Stimulated activated CD4-positive, alpha-beta T cell treated with anti-CD3 and anti-CD28 coated beads, Interleukin-4, amount 100 ng/mL, for 48 hours (primary cell): ENCODE measurements around the gene KIF9.
"Not testable (repeated sequence)": the region's sequence is repeated elsewhere in the genome, so short reads cannot be mapped to it uniquely, and the experiment has no call there.

Source experiments
- DNase-seq, 2 donors: peaks; one replicate each; pipeline ENCODE4 v3.0.0-alpha.2; 2020; ENCODE audit warnings: low read depth in 2 of 2

KIF9 gene

DNA sequence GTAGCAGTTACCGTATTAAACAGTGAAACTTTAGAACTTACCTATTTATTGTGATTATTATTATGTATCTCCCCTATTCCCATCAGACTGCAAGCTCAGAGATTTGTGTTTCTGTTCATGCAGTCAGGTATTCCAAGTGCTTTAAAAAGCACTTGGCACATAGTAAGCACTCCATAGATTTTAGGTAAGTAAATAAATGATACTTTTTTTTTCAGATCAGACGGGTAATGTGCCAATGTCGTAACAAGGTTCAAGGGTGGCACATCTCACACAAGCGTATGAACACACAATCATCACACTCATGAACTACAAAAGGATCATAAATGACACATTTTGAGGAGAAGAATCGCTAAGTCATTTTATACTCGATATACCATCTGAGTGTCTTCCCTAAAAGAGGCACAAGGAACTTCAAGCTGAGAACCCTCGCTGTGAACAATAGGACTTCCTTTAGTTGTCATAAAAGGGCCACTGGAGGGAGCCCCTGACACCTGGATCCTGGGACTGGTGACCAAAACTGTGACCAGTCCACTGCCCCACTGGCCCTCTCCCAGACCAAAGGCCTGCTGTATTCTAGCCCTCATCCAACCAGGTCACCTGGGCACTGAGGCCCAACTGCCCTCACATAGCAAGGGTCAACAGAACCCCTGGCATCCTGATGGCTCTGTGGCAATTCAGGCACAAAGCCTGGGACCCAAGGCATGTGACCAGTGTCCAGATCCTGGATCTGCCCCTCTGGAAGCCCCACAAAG, 32.1 kb downstream of the KIF9 start:
- no peak for DNase-seq

DNA sequence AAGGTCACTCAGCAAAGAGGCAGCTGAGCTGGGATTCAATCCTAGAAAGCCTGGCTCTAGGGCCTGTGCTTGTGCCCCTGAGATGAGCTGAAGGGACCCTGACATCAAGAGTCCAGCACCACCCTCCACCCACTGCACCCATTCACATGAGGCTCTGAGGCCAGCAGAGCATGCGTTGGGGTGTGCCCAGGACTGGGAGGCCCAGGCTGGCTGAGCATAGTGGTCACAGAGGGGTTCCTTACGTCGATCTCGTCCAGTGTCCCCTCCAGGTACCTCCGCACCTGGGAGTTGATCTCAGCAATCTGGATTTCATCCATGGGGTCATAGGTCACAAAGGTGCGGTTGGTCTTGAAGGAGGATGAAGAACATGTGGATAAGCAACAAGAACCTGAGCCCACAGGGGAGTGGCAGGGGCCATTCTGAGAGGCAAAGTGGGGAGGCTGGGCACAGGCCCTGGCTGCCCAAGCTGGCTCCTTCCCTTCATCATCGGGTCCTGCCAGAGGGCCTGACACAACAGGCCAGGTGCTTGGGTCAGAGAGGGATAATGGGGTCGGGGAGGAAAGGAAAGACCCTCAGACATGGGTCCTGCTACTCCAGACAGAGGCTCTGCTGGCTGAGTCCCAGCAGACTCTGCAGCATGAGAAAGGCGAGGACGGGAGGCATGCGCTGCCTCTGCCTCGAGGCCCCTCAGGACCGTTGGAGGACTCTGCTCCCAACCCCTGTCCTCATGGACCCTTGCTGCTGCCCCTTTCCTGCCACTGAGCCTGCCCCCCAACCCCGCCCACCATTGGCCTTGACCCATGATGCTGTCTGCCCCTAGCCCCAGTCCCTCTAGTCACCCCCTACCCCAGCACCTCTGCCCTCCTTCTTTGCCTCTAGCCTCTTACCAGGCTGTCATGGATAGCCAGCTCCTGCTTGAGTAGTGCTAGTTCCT, 35.2 kb downstream of the KIF9 start:
- no peak for DNase-seq

DNA sequence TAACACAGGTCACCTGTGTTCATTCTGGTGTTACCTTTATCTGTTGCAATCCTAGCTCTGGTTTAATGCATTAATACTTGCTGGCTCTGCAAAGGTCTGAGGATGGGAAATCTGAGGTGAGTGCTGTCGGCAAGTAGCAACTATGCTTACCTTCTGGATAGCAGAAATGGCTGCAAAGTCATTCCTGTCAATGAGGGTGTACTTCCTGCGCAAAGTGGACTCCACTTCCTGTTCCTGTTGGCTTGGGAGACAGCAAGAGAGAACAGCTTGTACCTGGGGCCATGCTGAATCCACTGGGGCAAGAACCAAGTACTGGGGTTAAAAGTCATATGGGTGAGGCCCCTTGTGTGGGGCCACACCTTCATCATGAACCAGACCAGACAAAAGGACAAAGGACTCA, 37.3 kb downstream of the KIF9 start:
- no peak for DNase-seq

DNA sequence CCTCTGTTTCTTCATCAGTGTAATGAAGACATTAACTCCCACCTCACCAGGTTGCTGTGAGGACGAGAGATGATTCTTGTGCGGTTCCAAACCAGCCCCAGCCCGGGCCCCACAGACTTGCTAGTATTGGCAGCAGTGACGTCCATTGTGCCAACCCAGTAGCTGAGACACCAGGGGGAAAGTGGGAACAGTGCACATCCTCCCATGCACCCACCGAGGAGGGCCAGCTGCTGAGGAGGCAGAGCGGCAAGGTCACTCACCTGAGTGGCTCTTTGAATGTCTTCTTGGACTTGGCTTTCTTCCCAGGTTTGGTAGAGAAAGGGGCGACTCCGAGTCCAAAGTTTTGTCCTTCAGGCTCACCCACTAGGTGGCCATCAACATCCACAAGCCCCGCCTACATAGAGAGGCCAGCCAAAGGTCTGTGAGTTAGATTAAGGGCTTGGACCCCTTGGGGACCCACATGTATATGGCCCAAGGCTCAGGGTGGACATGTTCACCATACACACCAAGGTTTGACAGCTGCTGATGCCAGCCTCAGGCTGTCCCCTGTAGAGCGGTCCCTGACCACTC, 38.0 kb downstream of the KIF9 start:
- DNase-seq, result no peak

DNA sequence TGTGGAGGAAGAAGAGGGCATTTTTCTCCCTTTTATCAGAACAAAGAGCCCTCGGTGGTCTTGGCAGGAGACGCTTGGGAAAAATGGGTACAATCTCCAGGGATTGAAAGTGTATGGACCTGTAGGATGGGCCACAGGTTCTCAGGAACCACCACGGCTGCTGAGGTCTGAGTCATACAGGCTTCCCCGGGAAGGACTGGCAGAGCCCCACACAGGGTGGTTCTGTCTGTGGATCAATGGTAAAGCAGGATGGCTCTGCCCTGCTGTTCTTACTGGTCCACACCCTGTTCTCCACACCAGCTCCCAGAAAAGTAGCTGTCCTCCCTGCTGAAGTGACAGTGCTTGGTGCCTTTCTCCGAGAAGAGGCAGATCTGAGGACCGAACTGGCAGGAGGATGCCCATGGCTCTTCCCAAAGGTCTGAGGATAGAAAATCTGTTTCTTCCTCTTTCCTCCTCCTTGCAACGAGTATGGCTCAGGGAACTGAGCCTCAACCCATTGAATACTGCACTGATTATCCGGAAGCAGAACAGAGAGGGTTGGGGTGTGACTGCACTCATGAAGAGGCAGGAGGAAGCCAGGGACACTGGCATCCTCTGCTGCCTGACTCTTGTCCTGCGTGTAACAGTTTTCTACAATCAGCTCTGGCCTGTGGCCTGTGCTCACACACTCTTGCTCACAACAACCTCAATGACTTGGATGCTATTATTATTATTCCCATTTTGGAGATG, 39.0 kb downstream of the KIF9 start:
- DNase-seq, result no peak

DNA sequence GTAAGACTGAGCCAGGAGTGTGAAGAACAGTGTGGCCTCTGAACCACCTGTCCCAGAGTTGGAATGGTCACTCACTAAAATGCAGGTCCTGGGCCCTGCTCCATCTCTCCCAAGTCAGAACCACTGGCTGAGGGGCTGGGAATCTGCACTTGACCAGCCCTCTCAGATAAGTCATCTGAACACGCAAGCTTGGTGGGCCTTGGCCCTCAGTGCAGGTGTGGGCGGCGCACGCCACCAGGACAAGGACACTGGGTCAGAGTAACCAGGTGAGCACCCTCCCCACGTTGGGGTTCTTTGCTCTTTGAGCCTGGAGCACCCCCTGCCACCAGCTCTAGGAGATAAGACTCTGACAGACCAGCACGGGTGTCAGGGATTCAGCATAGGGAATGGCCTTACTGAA, 42.7 kb downstream of the KIF9 start:
- DNase-seq, result no peak

DNA sequence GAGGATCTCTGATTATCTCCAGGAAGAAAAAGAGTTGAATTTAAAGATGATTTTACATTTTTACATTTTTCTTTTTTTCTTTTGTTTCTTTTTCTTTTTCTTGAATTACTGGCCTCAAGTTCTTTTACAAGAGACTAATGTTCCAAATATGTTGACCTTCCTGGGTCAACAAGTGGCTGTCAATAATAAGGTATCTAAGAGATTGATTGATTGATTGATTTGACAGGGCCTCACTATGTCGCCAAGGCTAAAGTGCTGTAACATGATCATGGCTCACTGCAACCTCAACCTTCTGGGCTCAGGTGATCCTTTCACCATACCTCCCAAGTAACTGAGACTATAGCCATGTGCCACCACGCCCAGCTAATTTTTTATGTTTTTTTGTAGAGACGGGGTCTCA, 44.6 kb downstream of the KIF9 start:
- DNase-seq, result no peak

DNA sequence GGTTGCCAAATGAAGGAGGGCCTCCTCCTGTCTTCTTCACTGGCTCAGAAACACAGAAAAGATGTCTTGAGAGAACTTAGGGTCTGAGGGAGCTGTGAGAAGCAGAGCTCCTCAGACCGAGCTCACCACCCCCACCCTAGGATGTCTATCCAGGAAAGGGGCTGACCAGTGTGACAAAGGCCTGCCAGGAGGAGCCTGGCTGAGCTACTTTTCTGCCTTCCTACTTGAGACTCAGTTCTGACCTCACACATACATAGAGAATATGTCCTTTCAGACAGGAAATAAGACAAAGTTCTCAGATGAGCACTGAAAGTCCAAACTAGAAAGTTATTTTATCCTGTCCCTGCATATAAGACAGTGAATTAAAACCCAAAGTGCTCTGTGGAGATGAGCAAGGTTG, 54.5 kb downstream of the KIF9 start:
- DNase-seq, result no peak

DNA sequence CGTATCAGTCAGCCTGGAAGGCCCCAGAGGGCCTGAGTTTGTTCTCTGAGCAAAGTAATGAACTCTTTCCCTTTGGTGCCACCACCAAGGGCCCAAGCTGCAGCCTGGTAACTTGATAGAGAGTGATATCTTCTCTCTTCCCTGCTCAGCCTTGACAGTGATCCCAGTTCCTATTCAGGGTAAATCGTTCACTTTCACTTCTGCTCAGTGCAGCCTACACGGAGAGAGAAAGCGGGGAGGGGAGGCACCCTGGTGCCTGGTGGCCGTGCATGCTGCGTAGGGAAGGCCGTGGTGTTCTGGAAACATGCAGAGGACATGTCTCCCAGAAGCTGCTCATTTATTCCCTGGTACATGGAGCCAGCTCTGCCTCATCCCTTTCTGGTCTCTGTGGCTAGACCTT, 54.9 kb downstream of the KIF9 start:
- no peak for DNase-seq

DNA sequence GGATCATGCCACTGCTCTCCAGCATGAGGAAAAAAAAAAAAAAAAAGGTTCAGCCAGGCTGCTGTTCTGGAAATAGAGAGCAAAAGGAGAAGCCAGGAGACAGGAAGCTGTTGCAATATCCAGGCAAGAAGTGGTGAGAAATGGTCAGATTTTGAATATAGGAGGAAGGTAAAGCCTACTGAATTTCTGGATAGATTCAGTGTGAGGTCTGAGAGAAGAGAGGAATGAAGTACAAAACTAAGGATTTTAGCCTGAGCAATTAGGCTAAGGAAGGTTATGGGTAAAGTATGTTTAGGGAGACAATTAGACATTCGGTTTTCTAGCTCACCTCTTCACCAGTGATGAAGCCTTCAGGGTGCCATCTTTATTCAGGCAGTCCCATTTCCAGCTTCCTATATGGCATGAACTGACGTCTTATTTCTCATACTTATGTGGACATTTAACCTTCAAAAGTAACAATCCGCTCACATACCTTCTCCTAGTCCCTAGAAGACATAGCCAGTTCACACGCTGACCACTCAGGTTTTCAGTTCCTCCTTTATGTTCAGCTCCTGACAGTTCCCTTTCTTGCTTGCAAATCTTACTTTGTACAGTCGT, 57.2 kb downstream of the KIF9 start:
- DNase-seq, result no peak

DNA sequence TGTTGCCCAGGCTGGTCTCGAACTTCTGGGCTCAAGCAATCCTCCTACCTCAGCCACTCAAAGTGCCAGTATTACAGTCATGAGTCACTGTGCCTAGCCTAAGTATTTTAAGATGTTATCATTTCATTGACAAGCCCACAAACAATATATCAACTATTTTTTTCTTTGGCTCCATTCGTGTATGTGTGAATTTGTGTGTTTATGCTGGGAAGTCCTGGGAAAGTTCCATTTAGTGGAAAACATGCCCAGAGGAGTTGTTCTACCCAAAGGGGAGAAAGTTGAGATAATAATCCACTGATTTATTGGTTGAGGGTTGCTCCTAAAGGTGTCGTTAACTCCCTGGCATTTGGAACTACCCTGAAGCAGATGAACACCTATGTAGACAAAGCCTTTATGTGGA, 58.8 kb downstream of the KIF9 start:
- no peak for DNase-seq

DNA sequence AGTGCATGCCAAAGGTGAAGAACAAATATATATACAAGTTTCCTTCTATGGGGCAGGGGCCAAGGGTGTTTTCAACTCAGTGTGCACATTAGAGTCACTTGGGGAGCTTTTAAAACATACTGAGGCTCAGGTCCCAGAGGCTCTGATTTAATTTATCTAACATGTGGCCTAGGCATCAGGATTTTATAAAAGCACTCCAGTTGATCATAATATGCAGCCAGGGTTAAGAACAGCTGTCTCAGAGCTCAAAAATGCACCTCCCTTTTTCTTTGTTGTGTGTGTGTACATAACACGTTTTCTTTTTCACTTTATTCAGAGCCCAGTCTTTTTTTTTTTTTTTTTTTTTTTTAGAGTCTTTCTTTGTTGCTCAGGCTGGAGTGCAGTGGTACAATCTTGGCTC, 60.8 kb downstream of the KIF9 start:
- DNase-seq, result no peak

DNA sequence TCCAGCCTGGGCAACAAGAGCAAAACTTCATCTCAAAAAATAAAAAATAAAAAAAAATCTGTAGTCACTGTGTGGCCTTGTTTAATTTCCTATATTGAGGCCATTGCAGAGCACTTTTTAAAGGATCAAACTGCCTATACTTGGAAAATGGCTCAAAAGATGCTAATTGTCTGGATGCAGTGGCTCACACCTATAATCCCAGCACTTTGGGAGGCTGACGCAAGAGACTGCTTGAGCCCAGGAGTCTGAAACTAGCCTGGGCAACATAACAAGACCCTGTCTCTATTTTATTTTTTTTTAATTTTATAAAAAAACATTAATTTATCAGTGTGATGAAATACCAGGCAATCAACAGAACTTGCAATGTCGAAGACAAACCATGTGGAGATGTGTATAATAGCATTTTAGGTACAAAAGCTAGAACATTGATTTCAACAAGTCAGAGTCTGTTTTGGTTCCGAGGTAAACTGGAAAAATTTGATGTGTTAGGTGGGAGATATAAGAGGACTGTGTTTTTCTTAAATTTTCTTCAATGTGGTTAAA, 71.7 kb downstream of the KIF9 start:
- DNase-seq, result no peak

DNA sequence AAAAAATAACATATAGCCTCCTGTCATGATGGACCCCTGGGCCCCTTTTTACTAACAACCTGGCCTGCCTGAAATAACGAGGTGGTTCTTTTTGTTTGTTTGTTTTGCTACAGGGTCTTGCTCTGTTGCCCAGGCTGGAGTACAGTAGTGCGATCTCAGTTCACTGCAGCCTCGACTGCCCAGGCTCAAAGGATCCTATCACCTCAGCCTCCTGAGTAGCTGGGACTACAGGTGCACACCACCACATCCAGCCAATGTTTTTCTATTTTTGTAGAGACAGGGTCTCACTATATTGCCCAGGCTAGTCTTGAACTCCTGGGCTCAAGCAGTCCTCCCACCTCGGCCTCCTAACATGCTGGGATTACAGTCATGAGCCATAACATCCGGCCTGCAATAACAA, 76.6 kb downstream of the KIF9 start:
- DNase-seq, result not testable (repeated sequence)

DNA sequence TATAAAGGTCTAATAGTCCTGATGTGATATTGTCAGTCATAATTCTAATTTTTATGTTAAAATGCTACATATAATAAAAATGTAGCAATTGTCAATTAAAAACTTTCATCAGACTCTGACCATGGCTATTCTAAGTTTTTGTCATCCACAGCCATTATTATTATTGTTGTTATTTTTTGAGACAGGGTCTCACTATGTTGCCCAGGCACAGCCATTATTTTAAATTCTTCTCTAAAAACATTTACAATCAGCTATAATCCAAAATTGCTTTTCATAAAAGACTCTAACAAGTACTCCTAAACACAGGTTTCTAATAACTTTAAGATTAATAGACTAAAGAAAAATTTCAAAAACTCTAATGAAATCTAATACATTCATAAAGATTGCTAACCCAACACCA, 77.7 kb downstream of the KIF9 start:
- no peak for DNase-seq

DNA sequence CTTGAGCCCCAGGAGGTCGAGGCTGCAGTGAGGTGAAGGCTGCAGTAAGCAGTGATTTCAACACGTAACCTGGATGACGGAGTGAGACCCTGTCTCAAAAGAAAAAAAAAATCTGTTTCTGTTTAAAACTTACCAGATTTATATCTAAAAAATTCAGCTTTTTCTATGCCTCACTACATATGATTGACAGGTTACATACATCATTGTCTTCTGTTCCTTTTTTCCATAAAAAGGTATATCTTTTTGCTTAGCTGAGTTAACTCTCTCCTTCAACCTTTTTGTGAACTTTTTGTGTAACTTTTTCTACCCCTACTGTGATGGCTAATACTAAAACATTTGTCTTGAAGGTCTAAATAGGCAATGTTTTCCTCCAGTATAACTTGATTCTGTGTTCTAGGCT, 80.1 kb downstream of the KIF9 start:
- DNase-seq, result no peak

DNA sequence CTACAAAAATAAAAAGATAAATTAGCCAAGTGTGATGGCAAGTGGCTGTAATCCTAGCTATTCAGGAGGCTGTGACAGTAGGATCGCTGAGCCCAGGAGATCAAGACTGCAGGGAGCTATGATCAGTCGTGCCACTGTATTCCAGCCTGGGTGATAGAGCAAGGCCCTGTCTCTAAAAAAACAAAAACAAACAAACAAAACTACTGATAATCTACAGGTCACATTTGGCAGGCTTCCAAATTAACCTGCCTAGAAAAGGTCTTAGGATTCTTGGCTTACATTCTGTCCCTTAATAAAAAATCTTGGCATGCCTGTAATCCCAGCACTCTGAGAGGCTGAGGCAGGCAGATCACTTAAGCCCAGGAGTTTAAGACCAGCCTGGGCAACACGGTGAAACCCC, 85.3 kb downstream of the KIF9 start:
- DNase-seq, result no peak

DNA sequence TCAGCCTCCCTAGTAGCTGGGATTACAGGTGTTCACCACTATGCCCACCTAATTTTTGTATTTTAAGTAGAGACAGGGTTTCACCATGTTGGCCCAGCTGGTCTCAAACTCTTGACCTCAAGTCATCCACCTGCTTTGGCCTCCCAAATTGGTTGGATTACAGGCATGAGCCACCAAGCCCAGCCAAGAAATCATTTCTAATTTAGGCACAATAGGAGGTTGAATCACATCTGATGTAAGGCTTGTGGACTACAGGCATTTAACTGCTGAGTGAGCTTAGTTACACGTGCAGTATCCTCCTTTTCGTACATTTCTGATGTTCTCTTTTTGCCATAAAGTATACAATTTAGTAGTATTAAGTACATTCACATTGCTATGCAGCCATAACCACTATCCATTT, 87.6 kb downstream of the KIF9 start:
- no peak for DNase-seq

DNA sequence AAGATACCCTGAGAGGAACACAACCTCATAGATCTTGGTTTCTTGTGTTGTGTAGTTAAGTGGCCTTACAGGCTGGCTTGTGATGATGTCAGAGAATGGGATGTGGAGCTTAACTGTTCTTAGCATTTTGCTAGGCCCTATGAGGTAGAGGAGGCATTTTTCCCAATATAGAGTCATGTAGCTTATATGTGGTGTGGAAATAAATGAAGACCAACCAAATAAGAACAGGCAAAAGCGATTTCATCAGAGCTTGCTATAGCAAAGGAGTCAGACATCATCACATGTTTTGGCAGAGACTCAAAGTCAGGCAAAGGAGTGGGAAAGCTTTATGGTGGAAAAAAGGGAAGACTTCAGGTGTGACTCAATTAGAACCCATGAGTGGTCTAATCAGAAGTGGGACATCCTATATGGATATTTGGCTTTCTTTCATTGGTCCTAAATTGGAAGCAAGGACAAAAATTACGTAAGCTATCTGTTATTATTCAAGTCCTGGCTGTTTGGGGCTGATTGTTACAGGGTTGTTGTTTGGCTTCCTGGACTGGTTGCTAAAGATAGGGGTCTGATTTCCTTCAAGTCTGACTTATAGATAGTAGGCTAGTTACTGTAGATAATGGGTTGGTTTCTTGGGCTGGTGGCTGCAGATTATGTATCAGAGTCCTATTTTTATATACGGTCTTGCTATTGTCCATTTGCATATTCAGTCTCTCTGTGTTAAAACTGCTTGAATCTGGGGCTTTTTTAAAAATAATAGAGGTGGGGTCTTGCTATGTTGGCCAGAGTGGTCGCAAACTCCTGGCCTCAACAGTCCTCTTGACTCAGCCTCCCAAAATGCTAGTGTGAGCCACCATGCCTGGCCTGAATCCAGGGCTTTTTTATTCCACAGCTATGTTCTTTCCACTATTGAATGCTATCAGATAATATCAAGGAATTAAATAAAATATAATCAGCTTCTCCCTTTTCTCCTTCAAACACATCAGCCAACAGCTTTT, 88.4 kb downstream of the KIF9 start:
- DNase-seq, result no peak

DNA sequence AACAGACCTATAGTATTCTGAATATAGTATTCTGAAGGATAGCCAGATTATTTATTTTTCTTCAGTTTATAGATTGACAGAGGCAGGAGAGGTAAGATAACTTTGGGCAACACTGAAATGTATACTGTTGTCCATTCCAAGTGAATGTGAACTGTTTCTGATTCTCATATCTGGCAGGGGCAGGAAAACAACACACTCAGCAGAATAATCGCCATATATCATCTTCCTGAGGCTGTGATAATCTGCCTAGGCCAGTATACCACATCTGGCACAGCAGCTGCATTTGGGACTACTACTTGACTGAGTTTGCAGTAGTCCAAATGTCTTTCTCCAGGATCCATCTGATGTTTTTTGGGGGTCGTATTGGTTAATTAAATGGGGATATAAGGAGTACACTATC, 96.3 kb downstream of the KIF9 start:
- no peak for DNase-seq
